ENCODE data around the gene TSPAN5.

- TF ChIP-seq CTCF (IDR thresholded peaks at IDR 0.05), result no peak
- no peak for TF ChIP-seq POLR2A (IDR thresholded peaks at IDR 0.05)
Observed at GRCh38 chr4:98626350-98626749, 32.1 kb downstream of the TSPAN5 start.
